ENCODE measurements around the gene TREM1.
A peak's percentile ranks its signal among the peaks of the same experiment; 100 is the strongest.

Gene TREM1

DNA sequence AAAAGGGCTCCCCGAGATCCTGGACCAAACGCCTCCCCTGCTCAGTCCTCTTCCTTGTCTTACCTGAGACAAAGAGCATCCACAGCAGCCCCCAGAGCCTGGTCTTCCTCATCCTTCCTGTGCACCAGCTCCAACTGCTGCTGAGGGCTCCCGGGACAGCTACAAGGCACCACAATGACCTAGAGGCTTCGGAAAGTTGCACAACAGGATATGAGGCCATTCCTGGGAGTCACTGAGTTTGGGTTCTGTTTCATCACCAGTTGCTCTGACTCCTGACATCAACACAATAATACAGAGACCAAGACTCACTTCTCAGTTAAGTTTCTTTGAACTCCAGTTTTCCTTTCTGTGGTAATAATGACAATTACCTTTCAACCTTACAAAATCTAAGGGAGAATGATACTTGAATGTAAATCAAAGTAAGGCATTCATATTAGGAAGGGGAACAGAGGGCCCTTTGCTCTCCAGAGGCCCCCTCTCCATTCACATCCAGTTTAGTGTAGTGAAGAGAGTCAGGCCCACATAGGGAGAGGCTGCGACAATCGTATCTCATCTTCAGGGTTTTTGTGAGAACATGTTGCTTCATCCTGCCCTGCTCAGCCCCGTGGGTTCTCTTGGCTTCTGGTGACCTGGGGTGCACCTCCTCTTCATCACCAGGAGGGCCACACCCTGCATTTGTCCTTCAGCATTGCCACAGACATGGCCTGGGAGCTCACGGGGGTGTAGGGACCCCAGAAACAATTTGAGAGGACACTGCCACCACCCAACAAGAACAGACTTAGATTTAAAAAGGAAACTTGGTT lies at the start of gene TREM1:
Gene TREM1, minus strand, starts transcription at position 139 of the 803 bp plus-strand sequence. Its CDS starts 27 bp downstream, at position 112.
- DNase-seq (ENCODE audit: low read depth), result peak; percentile 96

GRCh38 chr6:41335943-41336342 lies 49.5 kb upstream of the TREM1 start:
- no peak for DNase-seq (ENCODE audit: low read depth)

DNA sequence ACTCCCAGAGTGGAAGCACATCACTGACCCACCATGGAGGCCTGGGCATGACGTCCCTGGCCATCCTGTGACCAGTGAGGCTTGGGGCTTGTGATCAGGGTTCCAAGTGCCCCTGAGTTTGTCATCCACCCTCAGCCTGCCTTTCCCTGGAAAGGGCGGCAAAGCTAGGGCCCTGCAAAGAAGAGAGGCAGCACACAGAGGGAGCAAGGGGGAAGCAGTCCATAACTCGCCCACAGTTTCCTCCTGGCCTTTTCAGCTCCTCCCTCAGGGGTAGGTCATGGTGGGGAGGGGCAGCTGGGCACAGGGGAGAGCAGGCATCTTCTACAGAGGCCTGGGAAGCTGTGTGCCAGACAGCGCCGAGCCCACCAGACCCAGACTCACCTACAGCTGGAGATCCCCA lies 48.8 kb upstream of the TREM1 start, which contains the start of gene NCR2:
Gene NCR2, plus strand, starts transcription at position 313 of the 400 bp plus-strand sequence. CDS start 269 bp downstream, outside the sequence.
- no peak for DNase-seq (ENCODE audit: low read depth)

DNA sequence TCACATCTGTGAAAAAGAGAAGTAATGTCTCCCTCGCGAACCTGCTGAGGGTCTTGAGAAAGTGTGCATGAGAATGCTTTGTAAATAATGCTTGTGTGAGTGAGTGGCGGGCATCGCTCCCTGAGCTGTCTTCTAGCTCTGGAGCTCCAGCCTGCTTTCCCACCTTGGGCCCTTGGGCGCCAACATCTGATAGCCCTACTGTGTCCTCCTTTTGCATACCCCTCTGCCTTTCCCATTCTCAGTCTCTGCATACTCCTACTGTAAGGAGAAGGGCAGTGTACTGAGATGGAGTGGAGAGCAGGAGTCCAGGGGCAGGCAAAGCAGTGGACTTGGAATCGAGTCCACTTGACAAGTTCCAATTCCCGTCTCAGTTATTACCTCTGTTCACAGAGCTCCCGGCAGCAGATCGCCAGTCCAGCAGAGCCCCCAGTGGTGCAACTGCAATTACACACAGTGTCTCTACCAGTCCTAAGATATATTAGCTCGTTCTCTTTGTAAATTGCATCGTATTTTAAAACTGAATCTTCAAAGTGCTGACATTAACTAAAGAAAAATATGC lies 48.1 kb upstream of the TREM1 start:
- peak; percentile 30 for DNase-seq (ENCODE audit: low read depth)

DNA sequence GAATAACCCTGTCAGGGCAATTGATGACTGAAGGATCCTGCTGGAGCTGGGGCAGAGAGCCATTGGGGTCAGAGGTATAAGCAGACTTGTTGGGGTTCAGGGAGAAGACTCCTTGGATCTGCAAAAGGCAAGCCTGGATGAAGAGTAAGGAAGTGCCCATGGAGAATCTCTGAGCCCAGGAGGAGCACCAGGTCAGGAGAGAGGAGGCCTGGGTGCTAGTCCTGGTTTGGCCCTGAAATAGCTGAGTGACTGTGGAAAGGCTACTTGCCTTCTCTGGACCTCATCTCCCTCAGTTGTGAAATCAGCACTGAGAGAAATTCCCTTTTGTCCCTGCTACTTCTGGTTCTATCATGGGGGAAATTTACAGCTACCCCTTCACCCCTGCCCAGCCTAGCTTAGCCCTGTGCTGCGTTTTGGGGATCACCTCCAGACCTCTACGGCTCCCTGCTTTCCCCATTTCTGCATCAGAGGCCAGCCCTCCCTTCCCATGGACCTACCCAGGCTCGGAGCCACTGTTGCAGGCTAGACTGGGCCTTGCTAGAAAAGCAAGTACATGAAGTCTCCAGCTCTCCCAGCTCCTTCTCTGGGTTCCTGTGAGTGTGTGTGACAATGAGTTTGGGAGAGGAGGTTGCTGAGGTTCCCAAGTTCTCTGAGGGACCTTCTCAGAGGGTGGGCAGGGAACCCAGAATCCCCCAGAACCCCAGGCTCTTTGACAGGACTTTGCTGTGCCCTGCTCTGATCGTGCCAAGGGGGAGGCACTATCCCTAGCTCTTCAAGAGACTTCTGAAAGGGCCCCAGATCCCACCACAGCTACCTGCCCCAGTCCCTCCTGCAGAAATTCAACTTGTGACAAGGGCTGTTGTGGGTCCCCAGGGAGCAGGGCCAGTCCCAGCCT lies 46.6 kb upstream of the TREM1 start:
- no peak for DNase-seq (ENCODE audit: low read depth)

GRCh38 chr6:41332241-41332640 lies 45.8 kb upstream of the TREM1 start:
- DNase-seq (ENCODE audit: low read depth), result no peak

GRCh38 chr6:41331401-41332150 lies 45.1 kb upstream of the TREM1 start:
- no peak for DNase-seq (ENCODE audit: low read depth)

GRCh38 chr6:41327177-41327576 lies 40.7 kb upstream of the TREM1 start:
- DNase-seq (ENCODE audit: low read depth), result no peak

- no peak for DNase-seq (ENCODE audit: low read depth)
Observed at GRCh38 chr6:41326092-41326491, 39.6 kb upstream of the TREM1 start.

- no peak for DNase-seq (ENCODE audit: low read depth)
Observed at GRCh38 chr6:41325446-41326066, 39.1 kb upstream of the TREM1 start.

GRCh38 chr6:41321183-41321582 lies 34.7 kb upstream of the TREM1 start:
- DNase-seq (ENCODE audit: low read depth), result no peak

GRCh38 chr6:41318654-41319565 lies 32.4 kb upstream of the TREM1 start:
- DNase-seq (ENCODE audit: low read depth), result peak; percentile 83

GRCh38 chr6:41318261-41318653 lies 31.8 kb upstream of the TREM1 start:
- DNase-seq (ENCODE audit: low read depth), result no peak

DNA sequence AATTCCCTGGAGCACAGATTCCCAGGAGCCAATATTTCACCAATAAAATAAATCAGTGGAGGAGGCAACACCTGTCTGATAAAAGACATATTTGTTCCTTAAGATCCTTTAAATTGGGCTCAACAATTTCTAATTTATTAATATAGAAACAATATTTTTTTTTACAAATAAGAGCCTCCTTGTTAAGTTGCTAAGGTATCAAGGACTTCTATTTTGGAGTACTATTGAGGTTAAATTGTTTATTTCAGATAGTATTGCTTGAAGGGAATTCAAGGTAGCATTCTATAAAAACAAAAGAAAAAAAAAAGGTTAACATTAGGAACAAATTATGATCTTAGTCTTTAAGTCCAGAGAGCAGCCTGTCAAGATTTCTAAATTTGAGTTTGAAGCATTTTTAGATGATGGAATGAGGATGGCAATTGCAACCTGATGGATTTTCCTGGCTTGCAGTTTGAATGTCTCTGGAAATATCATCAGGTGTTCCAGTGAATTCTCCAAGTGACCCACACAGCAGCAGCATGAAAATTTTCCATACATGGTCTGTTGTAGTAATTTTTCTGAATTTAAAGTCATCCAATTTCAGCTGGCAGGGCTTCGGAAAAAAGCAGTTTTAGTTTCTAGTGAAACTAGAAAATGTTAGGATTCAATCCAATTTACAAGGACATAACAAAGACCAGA lies 29.6 kb upstream of the TREM1 start:
- DNase-seq (ENCODE audit: low read depth), result no peak

DNA sequence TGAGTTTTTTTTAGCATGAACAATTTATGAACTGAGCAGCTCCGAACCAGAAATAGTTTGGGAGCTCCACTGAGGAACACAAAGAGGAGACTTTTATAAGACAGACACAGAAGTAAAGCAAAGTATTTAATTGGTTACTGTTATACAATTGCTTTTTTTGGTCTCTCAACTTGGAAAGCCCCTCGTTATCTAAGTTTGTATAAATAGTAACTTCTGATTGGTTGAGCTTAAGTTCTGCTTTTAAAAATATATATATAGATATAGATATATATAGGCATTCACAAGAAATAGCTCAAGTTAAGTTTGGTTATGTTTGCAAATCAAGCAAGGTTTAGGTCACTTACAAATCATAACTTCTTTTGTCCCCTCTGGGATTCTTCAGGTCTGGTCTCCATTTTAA lies 28.7 kb upstream of the TREM1 start:
- DNase-seq (ENCODE audit: low read depth), result no peak

DNA sequence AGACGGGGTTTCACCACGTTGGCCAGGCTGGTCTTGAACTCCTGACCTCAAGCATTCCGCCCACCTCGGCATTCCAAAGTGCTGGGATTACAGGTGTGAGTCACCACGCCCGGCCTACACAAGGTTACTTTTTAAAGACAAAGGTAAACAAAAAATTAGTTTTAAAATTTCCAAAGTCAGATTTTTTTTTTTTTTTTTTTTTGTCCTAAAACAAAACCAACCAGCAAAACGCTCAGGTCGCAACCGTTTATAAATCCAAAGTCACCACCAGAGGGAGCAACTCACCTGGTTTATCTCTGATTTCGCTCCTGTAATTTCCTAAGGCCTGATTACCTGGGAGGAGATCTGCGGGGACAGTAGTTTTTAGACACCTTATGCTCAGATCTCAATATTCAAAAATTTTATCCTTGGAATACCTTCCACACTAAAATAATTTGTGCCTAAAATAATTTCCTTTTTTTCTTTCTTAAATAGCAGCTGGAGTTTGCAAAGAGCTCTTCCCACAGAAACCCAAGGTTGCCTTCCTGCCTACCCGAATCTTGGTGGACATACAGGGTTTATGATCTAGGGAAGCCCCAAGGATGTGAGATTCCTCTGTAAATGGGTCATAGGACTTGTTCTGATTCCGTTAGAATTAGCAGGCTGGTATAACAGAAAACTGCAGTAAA lies 19.8 kb upstream of the TREM1 start:
- DNase-seq (ENCODE audit: low read depth), result peak; percentile 48

GRCh38 chr6:41302638-41303037 lies 16.2 kb upstream of the TREM1 start:
- no peak for DNase-seq (ENCODE audit: low read depth)

- no peak for DNase-seq (ENCODE audit: low read depth)
Observed at GRCh38 chr6:41298785-41299502, 12.5 kb upstream of the TREM1 start.
